ENCODE results near the gene MADD. TPM values are rescaled to one million over a fixed set of nuclear protein-coding genes. Genes with fewer than 3 reads are reported as not detected.
A peak's percentile ranks its signal among the peaks of the same experiment; 100 is the strongest.

The MADD gene
- total and polyA plus RNA-seq, 2 donors (not counting 1 experiment from before 2014, with no cell fraction given): 56.8 to 108 TPM

DNA sequence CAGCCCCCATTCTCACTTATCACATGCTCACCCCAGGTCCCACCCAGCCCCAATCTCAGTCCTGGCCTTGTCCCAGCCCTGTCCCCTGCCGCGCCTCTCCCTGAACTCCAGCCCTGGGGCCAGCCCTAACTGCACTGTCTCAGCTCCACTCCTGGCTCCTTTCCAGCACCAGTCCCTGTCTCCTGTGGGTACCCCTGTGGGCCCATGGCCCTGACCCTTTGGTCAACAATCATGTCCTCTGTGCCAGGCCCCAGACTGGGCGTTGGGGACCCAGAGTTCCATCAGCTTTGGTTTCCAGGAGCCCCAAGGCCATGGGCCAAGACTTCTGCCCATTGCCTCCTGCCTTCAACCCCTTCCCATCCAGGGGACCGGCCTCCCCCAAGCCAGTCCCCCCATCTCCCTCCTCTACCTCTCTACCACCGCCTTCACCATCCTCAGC is 107.7 kb downstream of the MADD start:
- Histone ChIP-seq H3K4me1 (ENCODE audit: control insufficient read depth in 2 of 2, insufficient read depth in 2 of 2, low read length in 2 of 2) (peaks cover 45 to 51% of the 10 kb centered on the region in 2 donors), H3K27me3 (replicated peaks in 1 of 4; ENCODE audit: control extremely low read depth in 1 of 4, control insufficient read depth in 3 of 4, insufficient read depth in 4 of 4, low read length in 3 of 4) (no peaks in the 10 kb centered on the region), H3K36me3 (replicated peaks in 1 of 2; ENCODE audit: control extremely low read depth in 1 of 2, control insufficient read depth in 1 of 2, extremely low read depth in 1 of 2, insufficient read depth in 2 of 2, low read length in 1 of 2) (peaks cover 0 to 26% of the 10 kb centered on the region in 2 experiments), H4K20me1 (ENCODE audit: control insufficient read depth, insufficient read depth, low read length, poor library complexity, severe bottlenecking) (peaks cover 40% of the 10 kb centered on the region), H3K4me2 (replicated peaks; ENCODE audit: low read depth, low read length, poor library complexity, severe bottlenecking) (peak overlapping the region; percentile 100), H2AFZ (ENCODE audit: insufficient read depth, low read depth, low read length, poor library complexity, severe bottlenecking) (peak overlapping the region; percentile 73), H3K27ac (ENCODE audit: low read length in 2 of 2) (peak overlapping the region; percentile 96 to 97), H3K9me3 (ENCODE audit: control extremely low read depth in 1 of 3, control insufficient read depth in 2 of 3, insufficient read depth in 1 of 3, low read length in 2 of 3) (no peaks in the 10 kb centered on the region), H3K9ac (ENCODE audit: low read length) (peak overlapping the region; percentile 99), H3K79me2 (ENCODE audit: control insufficient read depth, insufficient read depth, low read length) (peaks cover 98% of the 10 kb centered on the region), H3K4me3 (ENCODE audit: control extremely low read depth in 1 of 5, extremely low read depth in 1 of 5, insufficient read depth in 1 of 5, low read depth in 2 of 5, low read length in 4 of 5) (peak overlapping the region; percentile 47 to 99 (median 91))
- H3K4me3 Mint-ChIP-seq: peak overlapping the region; percentile 92
- intact Hi-C loops (cut with micrococcal nuclease): loop anchor here (1.0 to 10.0 kb wide), 7 partner anchors 17 to 201 kb away; partner anchors contain the start of genes ARFGAP2, PSMC3 and SLC39A13
- peaks cover 39% of the 10 kb centered on the region for H3K4me1 Mint-ChIP-seq
- 3% methylated on average over 5 of the region's 5 CpGs for WGBS (ENCODE audit: insufficient coverage)
- ChIA-PET POLR2A (interaction anchor here (1.6 to 4.1 kb wide), 8 partner anchors 12 to 163 kb away, joined by 3 to 50 read pairs (median 10); partner anchors contain the start of gene DDB2), CTCF (interaction anchor here (0.9 to 2.6 kb wide), 6 partner anchors 14 to 34 kb away, joined by 3 to 18 read pairs (median 10); partner anchors contain the start of gene SLC39A13)
- H3K27ac Mint-ChIP-seq: no peak overlapping the region
- no peak for ATAC-seq (ENCODE audit: low read depth)
- no peak for DNase-seq
- H3K27me3 Mint-ChIP-seq: no peaks in the 10 kb centered on the region
- no peaks in the 10 kb centered on the region for H3K9me3 Mint-ChIP-seq (ENCODE audit: insufficient read depth)
- TF ChIP-seq EZH2 (IDR thresholded peaks at IDR 0.05; ENCODE audit: borderline replicate concordance, insufficient read depth, low read depth, low read length, poor library complexity, severe bottlenecking) (no peak), CTCF (IDR thresholded peaks at IDR 0.05) (no peak)

Data from B cell (primary cell).